GM12878 (cell line): ENCODE results near the gene KCNK7. TPM values are rescaled to one million over a fixed set of nuclear protein-coding genes. Genes with fewer than 3 reads are reported as not detected.

Experiments
- BCL11A ChIP-seq: IDR thresholded peaks from 2 replicates; pipeline ENCODE4 v1.6.1; 2011; ENCODE audit warnings: low read depth, low read length
- BCLAF1 ChIP-seq: fragments of 450-650 bp; IDR thresholded peaks from 2 replicates; pipeline ENCODE4 v1.6.1; 2017; ENCODE audit warnings: antibody characterized with exemption, mild to moderate bottlenecking, moderate library complexity
- EGR1 ChIP-seq, 2 experiments: IDR thresholded peaks; 1 replicate in 1 of 2; 2 replicates in 1 of 2; pipeline ENCODE4 v1.6.1; 2011 to 2012; ENCODE audit warnings: low read depth in 2 of 2, low read length in 2 of 2, borderline replicate concordance in 1 of 2, mild to moderate bottlenecking in 1 of 2, moderate library complexity in 1 of 2
- FOXM1 ChIP-seq: IDR thresholded peaks from 2 replicates; pipeline ENCODE4 v1.6.1; 2012; ENCODE audit warnings: low read depth, mild to moderate bottlenecking, inconsistent platforms, low read length, moderate library complexity
- HCFC1 ChIP-seq: fragments of 150-350 bp; IDR thresholded peaks from 2 replicates; pipeline ENCODE4 v1.6.1; 2014; ENCODE audit warnings: low read length
- HSF1 ChIP-seq: fragments of 150-350 bp; IDR thresholded peaks from 2 replicates; pipeline ENCODE4 v1.6.1; 2014; ENCODE audit warnings: mild to moderate bottlenecking, low read depth, low read length
- MTA3 ChIP-seq: IDR thresholded peaks from 2 replicates; pipeline ENCODE4 v1.6.1; 2012; ENCODE audit warnings: low read length, inconsistent platforms, borderline replicate concordance
- NKRF ChIP-seq: fragments of 450-650 bp; conservative IDR thresholded peaks from 2 replicates; pipeline ENCODE4 v1.6.1; 2017; ENCODE audit warnings: mild to moderate bottlenecking, moderate library complexity
- PBX3 ChIP-seq: IDR thresholded peaks from 2 replicates; pipeline ENCODE4 v1.6.1; 2011; ENCODE audit warnings: mild to moderate bottlenecking, low read depth, low read length, moderate library complexity; ENCODE audit not compliant: insufficient replicate concordance
- PML ChIP-seq: IDR thresholded peaks from 2 replicates; pipeline ENCODE4 v1.6.1; 2012; ENCODE audit warnings: low read length, inconsistent platforms
- REST ChIP-seq: IDR thresholded peaks from 2 replicates; pipeline ENCODE4 v1.6.1; 2012; ENCODE audit warnings: mild to moderate bottlenecking, low read depth, low read length
- RUNX3 ChIP-seq: IDR thresholded peaks from 2 replicates; pipeline ENCODE4 v1.6.1; 2012; ENCODE audit warnings: low read length, inconsistent platforms
- SMARCA5 ChIP-seq: fragments of 450-650 bp; IDR thresholded peaks from 2 replicates; pipeline ENCODE4 v1.6.1; 2017; ENCODE audit warnings: mild to moderate bottlenecking
- SUZ12 ChIP-seq: fragments of 200-600 bp; sonication (generic); IDR thresholded peaks from one replicate; pipeline ENCODE4 v1.6.1; 2018; ENCODE audit warnings: antibody characterized with exemption, mild to moderate bottlenecking; ENCODE audit not compliant: unreplicated experiment
- USF1 ChIP-seq: IDR thresholded peaks from 2 replicates; pipeline ENCODE4 v1.6.1; 2011; ENCODE audit warnings: borderline replicate concordance, low read depth, mild to moderate bottlenecking, moderate library complexity, mixed read lengths, low read length; ENCODE audit not compliant: insufficient read depth; ENCODE audit errors: extremely low read length
- ZNF24 ChIP-seq: fragments of 450-650 bp; IDR thresholded peaks from 2 replicates; pipeline ENCODE4 v1.6.1; 2017; ENCODE audit warnings: antibody characterized with exemption, mild to moderate bottlenecking
- ZZZ3 ChIP-seq: IDR thresholded peaks from 2 replicates; pipeline ENCODE4 v1.6.1; 2011; ENCODE audit warnings: low read depth; ENCODE audit not compliant: control insufficient read depth, insufficient read length
- polyA plus RNA-seq, 11 experiments: library from polyadenylated mRNA; depleted of rRNA in 4 of 11; unstranded in 6 of 11; stranded (reverse) in 5 of 11; fragments of >200 nt; fragmentation: Nextera tagmentation in 4 of 11; fragmentation: Illumina TruSeq in 1 of 11; extraction: Ambion mirVana in 4 of 11; extraction: Trizol in 1 of 11; gene quantifications; 1 replicate in 1 of 11; 2 replicates in 10 of 11; pipeline versions ENCODE4 v1.2.1 to v1.2.3, GENCODE V29; 2011 to 2016; ENCODE audit warnings: inconsistent platforms in 2 of 11, missing spikeins in 2 of 11, low read depth in 1 of 11
- total RNA-seq, 4 experiments: library from RNA; depleted of rRNA in 3 of 4; stranded (reverse); fragments of >200 nt in 3 of 4; fragmentation: Illumina TruSeq in 1 of 4; extraction: Trizol in 1 of 4; gene quantifications; 2 replicates each; pipeline versions ENCODE4 v1.2.1 to v1.2.3, GENCODE V29; 2013 to 2021

Gene KCNK7
- total and polyA plus RNA-seq, 10 of the 15 experiments (the other 5 are each of a cell fraction or from before 2014, with no cell fraction given), result 0.11 to 0.54 (median 0.23) TPM; not detected in 7

- no peak for TF ChIP-seq ZNF24
- no peak for TF ChIP-seq PBX3
- no peak for TF ChIP-seq HCFC1
- no peak for TF ChIP-seq BCLAF1
- 0 out of 2 replicates have a peak, but pooled peaks have one; percentile 3 for TF ChIP-seq RUNX3
- TF ChIP-seq MTA3, result peak; percentile 40; the same call in 1 of the 2 replicates
- no peak for TF ChIP-seq SUZ12
- TF ChIP-seq SMARCA5, result peak; percentile 44; the same call in 1 of the 2 replicates
- TF ChIP-seq BCL11A, result no peak
- TF ChIP-seq HSF1, result no peak
- TF ChIP-seq ZZZ3, result no peak
- TF ChIP-seq USF1, result no peak
- TF ChIP-seq PML, result peak; percentile 41; the same call in 1 of the 2 replicates
- peak; percentile 66 for TF ChIP-seq NKRF
- no peak for TF ChIP-seq EGR1 (IDR thresholded peaks at IDR 0.05; ENCODE audit: borderline replicate concordance in 1 of 2, low read depth in 2 of 2, low read length in 2 of 2)
- TF ChIP-seq REST, result no peak
- TF ChIP-seq FOXM1, result no peak
These were observed 42.3 kb upstream of the KCNK7 start, which contains the start of gene SIPA1 (continued) for GRCh38 chr11:65637794-65638419.
